HL-60 (cell line): ENCODE results near the gene FOXO6.

Experiments
- DNase-seq, 2 experiments: peaks; one replicate each; pipeline ENCODE4 v3.0.0-alpha.2; 2010 to 2020; ENCODE audit warnings: low read depth in 1 of 2, low spot score in 1 of 2
- H3K27ac ChIP-seq: fragments of 250-450 bp; sonication (Bioruptor Pico); replicated peaks from 2 replicates; pipeline ENCODE4 v1.5.1; 2020; ENCODE audit warnings: mild to moderate bottlenecking, moderate library complexity
- H3K27me3 ChIP-seq: fragments of 250-450 bp; sonication (Bioruptor Pico); 2 replicates; pipeline ENCODE4 v1.5.1; 2021; ENCODE audit warnings: mild to moderate bottlenecking, moderate library complexity; ENCODE audit not compliant: insufficient read depth, poor library complexity, severe bottlenecking
- H3K4me3 ChIP-seq: replicated peaks from 2 replicates; pipeline ENCODE4 v1.5.1; 2011; ENCODE audit warnings: mild to moderate bottlenecking, control low read depth, low read length; ENCODE audit not compliant: insufficient read depth
- CTCF ChIP-seq: IDR thresholded peaks from one replicate; pipeline ENCODE4 v1.5.1; 2011; ENCODE audit warnings: low read length, control low read depth, inconsistent platforms; ENCODE audit not compliant: insufficient read depth
- GABPA ChIP-seq: IDR thresholded peaks from 2 replicates; pipeline ENCODE4 v1.6.1; 2012; ENCODE audit warnings: low read depth
- POLR2AphosphoS5 ChIP-seq: IDR thresholded peaks from 2 replicates; pipeline ENCODE4 v1.6.1; 2012; ENCODE audit warnings: low read depth
- REST ChIP-seq: IDR thresholded peaks from 2 replicates; pipeline ENCODE4 v1.6.1; 2012; ENCODE audit warnings: low read depth; ENCODE audit not compliant: insufficient replicate concordance
- SPI1 ChIP-seq: IDR thresholded peaks from 2 replicates; pipeline ENCODE4 v1.6.1; 2012; ENCODE audit warnings: low read depth, mild to moderate bottlenecking, borderline replicate concordance

Gene FOXO6

GRCh38 chr1:41374711-41375110 lies 13.5 kb downstream of the FOXO6 start:
- no peak for DNase-seq
- Histone ChIP-seq H3K27me3 (no peaks in the 10 kb centered on the region), H3K4me3 (no peak overlapping the region), H3K27ac (no peak overlapping the region)
- no peak for TF ChIP-seq SPI1
- TF ChIP-seq REST: no peak
- no peak for TF ChIP-seq POLR2AphosphoS5
- TF ChIP-seq GABPA: no peak

- TF ChIP-seq REST (no peak), SPI1 (no peak), POLR2AphosphoS5 (no peak), GABPA (no peak), CTCF (no peak)
- no peak for DNase-seq
- no peak overlapping the region for H3K27ac ChIP-seq
- no peak overlapping the region for H3K4me3 ChIP-seq
- peaks cover 3% of the 10 kb centered on the region for H3K27me3 ChIP-seq
These were observed 16.2 kb downstream of the FOXO6 start for GRCh38 chr1:41377397-41377796.

GRCh38 chr1:41378222-41378621 lies 17.0 kb downstream of the FOXO6 start:
- Histone ChIP-seq H3K27me3 (peaks cover 8% of the 10 kb centered on the region), H3K4me3 (no peak overlapping the region), H3K27ac (no peak overlapping the region)
- DNase-seq: no peak
- no peak for TF ChIP-seq CTCF
- TF ChIP-seq REST: no peak
- TF ChIP-seq POLR2AphosphoS5: no peak
- no peak for TF ChIP-seq SPI1
- TF ChIP-seq GABPA: no peak
